Ammon's horn (tissue), 1 donor: ENCODE data around the gene TMEM26.

ENCODE experiments used
- DNase-seq: peaks from one replicate; pipeline ENCODE4 v3.0.0-alpha.2; 2016; ENCODE audit warnings: low spot score

TMEM26 gene

GRCh38 chr10:61452655-61453641 lies at the start of gene TMEM26:
Gene TMEM26, minus strand, starts transcription at chr10:61453381. Its CDS starts 300 bp downstream, at chr10:61453081.
- DNase-seq = no peak

GRCh38 chr10:61500460-61500859 lies 47.3 kb upstream of the TMEM26 start:
- no peak for DNase-seq

- DNase-seq = no peak
Measured at GRCh38 chr10:61492364-61492995, 39.3 kb upstream of the TMEM26 start.

- DNase-seq = no peak
Measured at GRCh38 chr10:61487506-61487905, 34.3 kb upstream of the TMEM26 start.

GRCh38 chr10:61486738-61487396 lies 33.7 kb upstream of the TMEM26 start:
- no peak for DNase-seq

GRCh38 chr10:61486251-61486650 lies 33.1 kb upstream of the TMEM26 start:
- DNase-seq = no peak

GRCh38 chr10:61481597-61481996 lies 28.4 kb upstream of the TMEM26 start:
- no peak for DNase-seq

- DNase-seq = no peak
Measured at GRCh38 chr10:61480208-61480607, 27.0 kb upstream of the TMEM26 start.

GRCh38 chr10:61478621-61479312 lies 25.6 kb upstream of the TMEM26 start:
- DNase-seq = no peak

GRCh38 chr10:61477451-61477850 lies 24.3 kb upstream of the TMEM26 start:
- DNase-seq = no peak

GRCh38 chr10:61476529-61476928 lies 23.3 kb upstream of the TMEM26 start:
- DNase-seq = no peak

- no peak for DNase-seq
Measured at GRCh38 chr10:61475449-61475873, 22.3 kb upstream of the TMEM26 start.

- DNase-seq = no peak
Measured at GRCh38 chr10:61472090-61472674, 19.0 kb upstream of the TMEM26 start.

- DNase-seq = no peak
Measured at GRCh38 chr10:61471491-61471890, 18.3 kb upstream of the TMEM26 start.

GRCh38 chr10:61470740-61471139 lies 17.6 kb upstream of the TMEM26 start:
- DNase-seq = no peak

GRCh38 chr10:61465901-61466632 lies 12.9 kb upstream of the TMEM26 start:
- no peak for DNase-seq

- no peak for DNase-seq
Measured at GRCh38 chr10:61465171-61465496, 12.0 kb upstream of the TMEM26 start.

- peak; percentile 31 for DNase-seq
Measured at GRCh38 chr10:61464461-61465170, 11.4 kb upstream of the TMEM26 start.

GRCh38 chr10:61463035-61463909 lies 10.1 kb upstream of the TMEM26 start:
- peak; percentile 24 for DNase-seq
